Keratinocyte (primary cell): ENCODE measurements around the gene ADSL. TPM values are rescaled to one million over a fixed set of nuclear protein-coding genes. Genes with fewer than 3 reads are reported as not detected.

Source experiments
- DNase-seq: peaks from one replicate; pipeline ENCODE4 v3.0.0-alpha.2; 2011; ENCODE audit warnings: low read depth, missing footprints, low spot score
- FAIRE-seq: peaks from 2 replicates; lab custom pipeline; 2011; peaks lifted over from hg19 to GRCh38; lab: Jason Lieb, UNC
- H2AFZ ChIP-seq: 2 replicates; pipeline ENCODE4 v1.6.0; 2012; ENCODE audit warnings: low read length, control low read depth, inconsistent platforms; ENCODE audit not compliant: control insufficient read depth
- H3K27ac ChIP-seq: 2 replicates; pipeline ENCODE4 v1.5.1; 2011; ENCODE audit warnings: low read length; ENCODE audit not compliant: control insufficient read depth, insufficient read depth
- H3K27me3 ChIP-seq: 3 replicates; pipeline ENCODE4 v1.6.0; 2011; ENCODE audit warnings: low read length; ENCODE audit not compliant: control insufficient read depth, insufficient read depth; ENCODE audit errors: extremely low read depth
- H3K36me3 ChIP-seq, 2 experiments: 2 replicates in 1 of 2; 3 replicates in 1 of 2; pipeline ENCODE4 v1.5.1; 2011; ENCODE audit warnings: low read length in 2 of 2, mild to moderate bottlenecking in 1 of 2; ENCODE audit not compliant: control insufficient read depth in 2 of 2, insufficient read depth in 2 of 2; ENCODE audit errors: extremely low read depth in 1 of 2
- H3K4me1 ChIP-seq: 3 replicates; pipeline ENCODE4 v1.5.1; 2011; ENCODE audit warnings: low read length; ENCODE audit not compliant: control insufficient read depth, insufficient read depth; ENCODE audit errors: extremely low read depth
- H3K4me2 ChIP-seq: 3 replicates; pipeline ENCODE4 v1.6.0; 2011; ENCODE audit warnings: low read depth, low read length; ENCODE audit not compliant: control insufficient read depth, insufficient read depth; ENCODE audit errors: extremely low read depth
- H3K4me3 ChIP-seq, 3 experiments: fragments of 200-600 bp in 1 of 3; sonication (generic) in 1 of 3; 2 replicates in 2 of 3; 3 replicates in 1 of 3; pipeline ENCODE4 v1.5.1; 2011 to 2016; ENCODE audit warnings: low read length in 3 of 3, mild to moderate bottlenecking in 3 of 3, control low read depth in 2 of 3, inconsistent platforms in 1 of 3, low read depth in 1 of 3, mixed read lengths in 1 of 3, mixed run types in 1 of 3, moderate library complexity in 1 of 3; ENCODE audit not compliant: control insufficient read depth in 2 of 3, insufficient read depth in 2 of 3; ENCODE audit errors: extremely low read depth in 1 of 3
- H3K79me2 ChIP-seq: 2 replicates; pipeline ENCODE4 v1.6.0; 2012; ENCODE audit warnings: low read length; ENCODE audit not compliant: control insufficient read depth, insufficient read depth
- H3K9ac ChIP-seq: 3 replicates; pipeline ENCODE4 v1.6.0; 2011; ENCODE audit warnings: low read length; ENCODE audit not compliant: control insufficient read depth, insufficient read depth; ENCODE audit errors: extremely low read depth
- H3K9me1 ChIP-seq: 3 replicates; pipeline ENCODE4 v1.6.0; 2011; ENCODE audit warnings: low read length; ENCODE audit not compliant: control insufficient read depth, insufficient read depth; ENCODE audit errors: extremely low read depth
- H3K9me3 ChIP-seq: 2 replicates; pipeline ENCODE4 v1.5.1; 2012; ENCODE audit warnings: low read depth, low read length; ENCODE audit not compliant: control insufficient read depth
- H4K20me1 ChIP-seq: 3 replicates; pipeline ENCODE4 v1.6.0; 2011; ENCODE audit warnings: low read length; ENCODE audit not compliant: control insufficient read depth, insufficient read depth; ENCODE audit errors: extremely low read depth
- CTCF ChIP-seq, 3 experiments: IDR thresholded peaks in 1 of 3; conservative IDR thresholded peaks in 1 of 3; optimal IDR thresholded peaks in 1 of 3; 2 replicates in 2 of 3; 3 replicates in 1 of 3; pipeline versions ENCODE3 to v1.5.1; 2011; ENCODE audit warnings: low read length in 3 of 3, mild to moderate bottlenecking in 3 of 3, moderate library complexity in 2 of 3, control low read depth in 1 of 3, inconsistent platforms in 1 of 3; ENCODE audit not compliant: insufficient read depth in 2 of 3; ENCODE audit errors: extremely low read depth in 1 of 3
- EZH2 ChIP-seq: IDR thresholded peaks from one replicate; pipeline ENCODE4 v1.6.1; 2012; ENCODE audit warnings: inconsistent platforms, mild to moderate bottlenecking, low read length, moderate library complexity
- dilution Hi-C: fragments of 300-500 bp; cut with MboI; formaldehyde crosslinking; loops from one replicate; pipeline ENCODE4 v1.7.0; 2020; ENCODE audit warnings: low sequenced_read_pairs; ENCODE audit not compliant: extremely low pct_ligation_motif_present
- polyA plus RNA-seq, 5 experiments: library from polyadenylated mRNA; depleted of rRNA in 3 of 5; stranded (reverse) in 3 of 5; stranded (forward) in 1 of 5; unstranded in 1 of 5; fragments of >200 nt; gene quantifications; 1 replicate in 1 of 5; 2 replicates in 3 of 5; 3 replicates in 1 of 5; pipeline versions ENCODE4 v1.2.1 to v1.2.3, GENCODE V29; 2011 to 2012; ENCODE audit warnings: missing spikeins in 2 of 5, low read depth in 1 of 5, low replicate concordance in 1 of 5

Gene ADSL
- polyA plus RNA-seq, 1 donor (not counting 4 experiments of a cell fraction or from before 2014, with no cell fraction given): 96.1 TPM

GRCh38 chr22:40313007-40313406 is 33.3 kb upstream of the ADSL start:
- no peak overlapping the region for H2AFZ ChIP-seq
- H3K4me1 ChIP-seq: no peaks in the 10 kb centered on the region
- no peak overlapping the region for H3K4me3 ChIP-seq
- no peaks in the 10 kb centered on the region for H3K27me3 ChIP-seq
- H3K9me1 ChIP-seq: no peaks in the 10 kb centered on the region
- no peaks in the 10 kb centered on the region for H4K20me1 ChIP-seq
- no peaks in the 10 kb centered on the region for H3K79me2 ChIP-seq
- no peak overlapping the region for H3K9ac ChIP-seq
- no peaks in the 10 kb centered on the region for H3K9me3 ChIP-seq
- H3K4me2 ChIP-seq: no peak overlapping the region
- H3K36me3 ChIP-seq: peaks cover 16 to 23% of the 10 kb centered on the region in 2 experiments
- no peak overlapping the region for H3K27ac ChIP-seq
- TF ChIP-seq EZH2 (no peak), CTCF (optimal IDR thresholded peaks at IDR 0.05 in 1 of 3, IDR thresholded peaks at IDR 0.05 in 1 of 3, conservative IDR thresholded peaks at IDR 0.05 in 1 of 3; ENCODE audit: extremely low read depth in 1 of 3, insufficient read depth in 2 of 3, low read length in 3 of 3) (no peak)
- dilution Hi-C loops: no loop called here
- FAIRE-seq (no peak), DNase-seq (no peak)

- Histone ChIP-seq H3K79me2 (no peaks in the 10 kb centered on the region), H2AFZ (no peak overlapping the region), H3K9ac (no peak overlapping the region), H3K9me1 (no peaks in the 10 kb centered on the region), H3K27me3 (no peaks in the 10 kb centered on the region), H3K9me3 (no peaks in the 10 kb centered on the region), H3K4me1 (no peaks in the 10 kb centered on the region), H3K27ac (no peak overlapping the region), H3K4me3 (no peak overlapping the region), H3K4me2 (no peak overlapping the region), H4K20me1 (no peaks in the 10 kb centered on the region), H3K36me3 (peaks cover 16 to 21% of the 10 kb centered on the region in 2 experiments)
- FAIRE-seq (no peak), DNase-seq (no peak)
- dilution Hi-C loops: no loop called here
- TF ChIP-seq EZH2: no peak
- TF ChIP-seq CTCF (optimal IDR thresholded peaks at IDR 0.05 in 1 of 3, IDR thresholded peaks at IDR 0.05 in 1 of 3, conservative IDR thresholded peaks at IDR 0.05 in 1 of 3; ENCODE audit: extremely low read depth in 1 of 3, insufficient read depth in 2 of 3, low read length in 3 of 3): no peak
These were observed 32.3 kb upstream of the ADSL start for GRCh38 chr22:40314041-40314440.
